ENCODE results near the gene PER3. TPM values are rescaled to one million over a fixed set of nuclear protein-coding genes. Genes with fewer than 3 reads are reported as not detected.

PER3 gene
- polyA plus RNA-seq, 1 donor (not counting 4 experiments of a cell fraction or from before 2014, with no cell fraction given): 7.0 TPM

GRCh38 chr1:7743346-7743745 lies 40.7 kb upstream of the PER3 start:
- no peak for FAIRE-seq
- H3K4me1 ChIP-seq (ENCODE audit: control insufficient read depth, extremely low read depth, insufficient read depth, low read length): peaks cover 13% of the 10 kb centered on the region
- no peak overlapping the region for H3K4me3 ChIP-seq (ENCODE audit: control insufficient read depth in 2 of 3, extremely low read depth in 1 of 3, insufficient read depth in 2 of 3, low read depth in 1 of 3, low read length in 3 of 3)
- no peak overlapping the region for H3K27ac ChIP-seq (ENCODE audit: control insufficient read depth, insufficient read depth, low read length)
- no peaks in the 10 kb centered on the region for H3K9me1 ChIP-seq (ENCODE audit: control insufficient read depth, extremely low read depth, insufficient read depth, low read length)
- DNase-seq (ENCODE audit: low read depth, low spot score): no peak
- no peaks in the 10 kb centered on the region for H3K36me3 ChIP-seq (ENCODE audit: control insufficient read depth in 2 of 2, extremely low read depth in 1 of 2, insufficient read depth in 2 of 2, low read length in 2 of 2)
- dilution Hi-C loops (cut with MboI; ENCODE audit: extremely low pct_ligation_motif_present, low sequenced_read_pairs): no loop called here
- H3K9ac ChIP-seq (ENCODE audit: control insufficient read depth, extremely low read depth, insufficient read depth, low read length): no peak overlapping the region
- no peaks in the 10 kb centered on the region for H3K9me3 ChIP-seq (ENCODE audit: control insufficient read depth, low read depth, low read length)
- no peak overlapping the region for H3K4me2 ChIP-seq (ENCODE audit: control insufficient read depth, extremely low read depth, insufficient read depth, low read depth, low read length)
- no peaks in the 10 kb centered on the region for H3K79me2 ChIP-seq (ENCODE audit: control insufficient read depth, insufficient read depth, low read length)
- no peaks in the 10 kb centered on the region for H3K27me3 ChIP-seq (ENCODE audit: control insufficient read depth, extremely low read depth, insufficient read depth, low read length)
- H4K20me1 ChIP-seq (ENCODE audit: control insufficient read depth, extremely low read depth, insufficient read depth, low read length): no peaks in the 10 kb centered on the region
- no peak overlapping the region for H2AFZ ChIP-seq (ENCODE audit: control insufficient read depth, low read length)
- TF ChIP-seq, protein P1, sequence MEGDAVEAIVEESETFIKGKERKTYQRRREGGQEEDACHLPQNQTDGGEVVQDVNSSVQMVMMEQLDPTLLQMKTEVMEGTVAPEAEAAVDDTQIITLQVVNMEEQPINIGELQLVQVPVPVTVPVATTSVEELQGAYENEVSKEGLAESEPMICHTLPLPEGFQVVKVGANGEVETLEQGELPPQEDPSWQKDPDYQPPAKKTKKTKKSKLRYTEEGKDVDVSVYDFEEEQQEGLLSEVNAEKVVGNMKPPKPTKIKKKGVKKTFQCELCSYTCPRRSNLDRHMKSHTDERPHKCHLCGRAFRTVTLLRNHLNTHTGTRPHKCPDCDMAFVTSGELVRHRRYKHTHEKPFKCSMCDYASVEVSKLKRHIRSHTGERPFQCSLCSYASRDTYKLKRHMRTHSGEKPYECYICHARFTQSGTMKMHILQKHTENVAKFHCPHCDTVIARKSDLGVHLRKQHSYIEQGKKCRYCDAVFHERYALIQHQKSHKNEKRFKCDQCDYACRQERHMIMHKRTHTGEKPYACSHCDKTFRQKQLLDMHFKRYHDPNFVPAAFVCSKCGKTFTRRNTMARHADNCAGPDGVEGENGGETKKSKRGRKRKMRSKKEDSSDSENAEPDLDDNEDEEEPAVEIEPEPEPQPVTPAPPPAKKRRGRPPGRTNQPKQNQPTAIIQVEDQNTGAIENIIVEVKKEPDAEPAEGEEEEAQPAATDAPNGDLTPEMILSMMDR (optimal IDR thresholded peaks at IDR 0.05 in 1 of 3, IDR thresholded peaks at IDR 0.05 in 1 of 3, conservative IDR thresholded peaks at IDR 0.05 in 1 of 3; ENCODE audit: extremely low read depth in 1 of 3, insufficient read depth in 2 of 3, low read length in 3 of 3): no peak
- no peak for TF ChIP-seq EZH2 (IDR thresholded peaks at IDR 0.05; ENCODE audit: low read length)

- no peaks in the 10 kb centered on the region for H3K36me3 ChIP-seq (ENCODE audit: control insufficient read depth in 2 of 2, extremely low read depth in 1 of 2, insufficient read depth in 2 of 2, low read length in 2 of 2)
- H4K20me1 ChIP-seq (ENCODE audit: control insufficient read depth, extremely low read depth, insufficient read depth, low read length): no peaks in the 10 kb centered on the region
- H3K9me1 ChIP-seq (ENCODE audit: control insufficient read depth, extremely low read depth, insufficient read depth, low read length): no peaks in the 10 kb centered on the region
- no peaks in the 10 kb centered on the region for H3K9me3 ChIP-seq (ENCODE audit: control insufficient read depth, low read depth, low read length)
- no peak for TF ChIP-seq EZH2 (IDR thresholded peaks at IDR 0.05; ENCODE audit: low read length)
- TF ChIP-seq, protein P1 (optimal IDR thresholded peaks at IDR 0.05 in 1 of 3, IDR thresholded peaks at IDR 0.05 in 1 of 3, conservative IDR thresholded peaks at IDR 0.05 in 1 of 3; ENCODE audit: extremely low read depth in 1 of 3, insufficient read depth in 2 of 3, low read length in 3 of 3): no peak
- no peak overlapping the region for H3K27ac ChIP-seq (ENCODE audit: control insufficient read depth, insufficient read depth, low read length)
- no peaks in the 10 kb centered on the region for H3K27me3 ChIP-seq (ENCODE audit: control insufficient read depth, extremely low read depth, insufficient read depth, low read length)
- no peak overlapping the region for H3K9ac ChIP-seq (ENCODE audit: control insufficient read depth, extremely low read depth, insufficient read depth, low read length)
- H2AFZ ChIP-seq (ENCODE audit: control insufficient read depth, low read length): no peak overlapping the region
- peak; percentile 34 for FAIRE-seq
- H3K79me2 ChIP-seq (ENCODE audit: control insufficient read depth, insufficient read depth, low read length): no peaks in the 10 kb centered on the region
- no peak overlapping the region for H3K4me2 ChIP-seq (ENCODE audit: control insufficient read depth, extremely low read depth, insufficient read depth, low read depth, low read length)
- dilution Hi-C loops (cut with MboI; ENCODE audit: extremely low pct_ligation_motif_present, low sequenced_read_pairs): no loop called here
- peaks cover 13% of the 10 kb centered on the region for H3K4me1 ChIP-seq (ENCODE audit: control insufficient read depth, extremely low read depth, insufficient read depth, low read length)
- no peak for DNase-seq (ENCODE audit: low read depth, low spot score)
- no peak overlapping the region for H3K4me3 ChIP-seq (ENCODE audit: control insufficient read depth in 2 of 3, extremely low read depth in 1 of 3, insufficient read depth in 2 of 3, low read depth in 1 of 3, low read length in 3 of 3)
Observed at GRCh38 chr1:7744882-7745281, 39.2 kb upstream of the PER3 start.
